ENCODE data around the gene RIMS4.
"Not testable (repeated sequence)": the region's sequence is repeated elsewhere in the genome, so short reads cannot be mapped to it uniquely, and the experiment has no call there.

The RIMS4 gene

DNA sequence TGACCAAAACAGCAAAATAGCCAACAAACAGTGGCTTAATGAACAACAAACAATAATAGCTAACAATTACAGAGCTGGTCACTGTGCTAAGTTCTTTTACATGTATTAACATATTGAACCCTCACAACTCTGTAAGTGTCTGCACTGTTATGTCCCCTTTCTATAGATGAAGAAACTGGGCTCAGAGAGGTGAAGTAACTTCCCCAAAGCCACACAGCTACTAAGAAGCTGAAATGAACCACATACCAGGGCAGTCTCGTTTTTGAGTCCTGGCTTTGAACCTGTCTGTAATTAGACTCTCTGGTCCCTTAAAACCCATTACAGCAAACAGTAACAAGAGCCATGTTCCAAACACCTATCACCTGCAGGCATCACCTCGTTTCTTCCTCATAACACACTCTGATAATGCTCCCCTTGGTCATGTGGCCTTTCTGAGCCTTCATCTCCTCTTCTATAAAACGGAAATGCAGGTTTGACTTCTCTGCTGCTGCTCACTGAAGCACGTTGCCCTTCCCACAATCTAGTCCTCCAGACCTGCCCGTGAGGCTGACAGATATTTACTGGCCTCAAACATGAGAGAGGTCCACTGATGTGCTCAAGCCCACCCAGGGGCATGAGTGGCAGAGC, 41.4 kb downstream of the RIMS4 start:
- no peak for DNase-seq (ENCODE audit: extremely low spot score)
- TF ChIP-seq CTBP1 (IDR thresholded peaks at IDR 0.05; ENCODE audit: borderline replicate concordance) (no peak), TARDBP (IDR thresholded peaks at IDR 0.05) (no peak), FOXM1 (IDR thresholded peaks at IDR 0.05; ENCODE audit: borderline replicate concordance) (no peak), FOXK2 (IDR thresholded peaks at IDR 0.05) (no peak), BHLHE40 (IDR thresholded peaks at IDR 0.05; ENCODE audit: borderline replicate concordance) (no peak), ELF4 (IDR thresholded peaks at IDR 0.05) (no peak), SP1 (IDR thresholded peaks at IDR 0.05) (no peak), NFRKB (IDR thresholded peaks at IDR 0.05) (no peak), HDGF (IDR thresholded peaks at IDR 0.05; ENCODE audit: borderline replicate concordance) (no peak), PKNOX1 (IDR thresholded peaks at IDR 0.05) (no peak), LEF1 (IDR thresholded peaks at IDR 0.05; ENCODE audit: borderline replicate concordance) (no peak), ZNF384 (IDR thresholded peaks at IDR 0.05) (no peak), SUZ12 (IDR thresholded peaks at IDR 0.05) (no peak), FOXA1 (IDR thresholded peaks at IDR 0.05) (no peak), L3MBTL2 (conservative IDR thresholded peaks at IDR 0.05) (no peak), ARNT (IDR thresholded peaks at IDR 0.05) (no peak)
- ChIA-PET CTCF (interaction anchor here (0.6 kb wide), 1 partner anchor 550 kb away, joined by 3 read pairs; no protein-coding TSS in a partner anchor), POLR2A (no interaction called here)

- no peak for DNase-seq (ENCODE audit: extremely low spot score)
- POLR2A ChIA-PET, result no interaction called here
- no peak for TF ChIP-seq ELF4 (IDR thresholded peaks at IDR 0.05)
- TF ChIP-seq NFRKB (IDR thresholded peaks at IDR 0.05), result no peak
- no peak for TF ChIP-seq L3MBTL2 (conservative IDR thresholded peaks at IDR 0.05)
- TF ChIP-seq FOXK2 (IDR thresholded peaks at IDR 0.05), result no peak
- no peak for TF ChIP-seq FOXM1 (IDR thresholded peaks at IDR 0.05; ENCODE audit: borderline replicate concordance)
- TF ChIP-seq SP1 (IDR thresholded peaks at IDR 0.05), result no peak
- TF ChIP-seq FOXA1 (IDR thresholded peaks at IDR 0.05), result no peak
- TF ChIP-seq ARNT (IDR thresholded peaks at IDR 0.05), result no peak
- no peak for TF ChIP-seq LEF1 (IDR thresholded peaks at IDR 0.05; ENCODE audit: borderline replicate concordance)
- CTCF ChIA-PET, result no interaction called here
Observed at GRCh38 chr20:44768256-44768655, 42.1 kb downstream of the RIMS4 start.

DNA sequence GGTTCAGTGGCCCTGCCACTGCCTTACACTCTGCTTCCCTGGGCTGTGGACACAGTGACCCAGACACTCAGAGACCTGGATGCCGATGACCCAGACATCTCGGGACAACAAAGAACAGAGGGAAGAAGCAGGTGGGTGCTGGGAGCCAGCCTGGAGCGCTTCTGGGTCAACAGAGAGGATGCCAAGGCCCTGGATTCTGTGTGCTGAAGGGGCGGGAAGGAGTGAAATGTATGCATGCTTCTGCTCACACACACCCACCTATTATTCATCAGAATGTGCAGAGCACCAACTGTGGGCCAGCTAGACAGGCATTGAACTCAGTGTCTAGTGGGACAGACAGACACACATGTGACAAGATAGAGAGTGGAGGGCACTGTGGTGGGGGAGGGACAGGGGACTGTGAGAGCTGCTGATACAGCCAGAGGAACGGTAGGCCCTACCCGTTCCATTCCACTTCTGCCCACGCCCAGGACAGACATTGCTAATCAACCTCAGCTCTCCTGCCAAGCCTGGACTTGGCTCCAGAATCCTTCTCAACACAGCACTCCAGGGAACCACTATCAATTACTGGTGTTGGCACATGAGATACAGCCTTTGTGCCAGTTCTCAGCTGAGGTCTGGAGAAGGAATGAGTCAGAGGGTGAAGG, 44.5 kb downstream of the RIMS4 start:
- DNase-seq (ENCODE audit: extremely low spot score), result no peak
- ChIA-PET CTCF (no interaction called here), POLR2A (no interaction called here)
- no peak for TF ChIP-seq CTBP1 (IDR thresholded peaks at IDR 0.05; ENCODE audit: borderline replicate concordance)

GRCh38 chr20:44765091-44765490, 45.3 kb downstream of the RIMS4 start:
- CTCF ChIA-PET, result no interaction called here
- POLR2A ChIA-PET, result no interaction called here
- TF ChIP-seq HDGF (IDR thresholded peaks at IDR 0.05; ENCODE audit: borderline replicate concordance) (no peak), ARNT (IDR thresholded peaks at IDR 0.05) (no peak), ELF4 (IDR thresholded peaks at IDR 0.05) (no peak), SUZ12 (IDR thresholded peaks at IDR 0.05) (no peak), LEF1 (IDR thresholded peaks at IDR 0.05; ENCODE audit: borderline replicate concordance) (no peak), SP1 (IDR thresholded peaks at IDR 0.05) (no peak), FOXM1 (IDR thresholded peaks at IDR 0.05; ENCODE audit: borderline replicate concordance) (no peak), CTBP1 (IDR thresholded peaks at IDR 0.05; ENCODE audit: borderline replicate concordance) (no peak), TARDBP (IDR thresholded peaks at IDR 0.05) (no peak), PKNOX1 (IDR thresholded peaks at IDR 0.05) (no peak), L3MBTL2 (conservative IDR thresholded peaks at IDR 0.05) (no peak), BHLHE40 (IDR thresholded peaks at IDR 0.05; ENCODE audit: borderline replicate concordance) (no peak), FOXK2 (IDR thresholded peaks at IDR 0.05) (no peak), ZNF384 (IDR thresholded peaks at IDR 0.05) (no peak), NFRKB (IDR thresholded peaks at IDR 0.05) (no peak), FOXA1 (IDR thresholded peaks at IDR 0.05) (no peak)
- DNase-seq (ENCODE audit: extremely low spot score), result no peak

DNA sequence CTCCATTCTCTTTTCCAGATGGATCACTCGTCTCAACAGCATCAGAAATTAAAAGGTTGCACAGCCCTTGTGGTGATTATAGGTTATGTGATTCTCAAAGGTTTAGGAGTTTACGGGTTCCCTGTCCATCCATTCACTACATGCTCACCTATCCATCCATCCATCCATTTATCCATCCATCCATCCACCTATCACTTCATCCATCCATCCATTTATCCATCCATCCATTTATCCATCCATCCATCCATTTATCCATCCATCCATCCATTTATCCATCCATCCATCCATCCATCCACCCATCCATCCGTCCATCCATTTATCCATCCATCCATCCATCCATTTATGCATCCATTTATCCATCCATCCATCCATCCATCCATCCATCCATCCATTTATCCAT, 46.5 kb downstream of the RIMS4 start:
- POLR2A ChIA-PET; DNase-seq (ENCODE audit: extremely low spot score); CTCF ChIA-PET: not testable (repeated sequence)

GRCh38 chr20:44762466-44763140, 47.7 kb downstream of the RIMS4 start:
- ChIA-PET CTCF (interaction anchor here (0.6 kb wide), 1 partner anchor 10 kb away, joined by 3 read pairs; no protein-coding TSS in a partner anchor), POLR2A (no interaction called here)
- TF ChIP-seq ELF4 (IDR thresholded peaks at IDR 0.05), result no peak
- no peak for TF ChIP-seq LEF1 (IDR thresholded peaks at IDR 0.05; ENCODE audit: borderline replicate concordance)
- TF ChIP-seq FOXM1 (IDR thresholded peaks at IDR 0.05; ENCODE audit: borderline replicate concordance), result no peak
- no peak for TF ChIP-seq L3MBTL2 (conservative IDR thresholded peaks at IDR 0.05)
- no peak for TF ChIP-seq TARDBP (IDR thresholded peaks at IDR 0.05)
- TF ChIP-seq PKNOX1 (IDR thresholded peaks at IDR 0.05), result no peak
- TF ChIP-seq FOXK2 (IDR thresholded peaks at IDR 0.05), result no peak
- TF ChIP-seq NFRKB (IDR thresholded peaks at IDR 0.05), result no peak
- TF ChIP-seq ZNF384 (IDR thresholded peaks at IDR 0.05), result no peak
- no peak for TF ChIP-seq FOXA1 (IDR thresholded peaks at IDR 0.05)
- no peak for TF ChIP-seq SP1 (IDR thresholded peaks at IDR 0.05)
- no peak for TF ChIP-seq HDGF (IDR thresholded peaks at IDR 0.05; ENCODE audit: borderline replicate concordance)
- TF ChIP-seq ARNT (IDR thresholded peaks at IDR 0.05), result no peak
- no peak for TF ChIP-seq SUZ12 (IDR thresholded peaks at IDR 0.05)
- TF ChIP-seq BHLHE40 (IDR thresholded peaks at IDR 0.05; ENCODE audit: borderline replicate concordance), result no peak
- DNase-seq (ENCODE audit: extremely low spot score), result no peak
